A204.1 (cell line): Measurements from ENCODE around the gene SUPT20HL1.
"Not testable (repeated sequence)": the region's sequence is repeated elsewhere in the genome, so short reads cannot be mapped to it uniquely, and the experiment has no call there.

ENCODE experiments used
- FAIRE-seq: peaks from 2 replicates; lab custom pipeline; 2012; peaks lifted over from hg19 to GRCh38; lab: Jason Lieb, UNC

Gene SUPT20HL1

GRCh38 chrX:24360272-24360671 lies at the start of gene SUPT20HL1:
Gene SUPT20HL1, plus strand, starts transcription at chrX:24360639. Its CDS starts 2,122 bp downstream, at chrX:24362761.
- FAIRE-seq: no peak

- FAIRE-seq: not testable (repeated sequence)
Measured at GRCh38 chrX:24310916-24311315, 49.5 kb upstream of the SUPT20HL1 start.

- not testable (repeated sequence) for FAIRE-seq
Measured at GRCh38 chrX:24311507-24312248, 48.8 kb upstream of the SUPT20HL1 start.

- not testable (repeated sequence) for FAIRE-seq
Measured at GRCh38 chrX:24312249-24312607, 48.2 kb upstream of the SUPT20HL1 start.

- no peak for FAIRE-seq
Measured at GRCh38 chrX:24314019-24314635, 46.3 kb upstream of the SUPT20HL1 start, which contains the start of gene SUPT20HL2. Gene SUPT20HL2, minus strand, starts transcription at chrX:24314069. Its CDS starts 754 bp downstream, at chrX:24313315.

- FAIRE-seq: no peak
Measured at GRCh38 chrX:24316111-24316510, 44.3 kb upstream of the SUPT20HL1 start.

- no peak for FAIRE-seq
Measured at GRCh38 chrX:24317567-24317966, 42.9 kb upstream of the SUPT20HL1 start.

GRCh38 chrX:24321741-24322395 lies 38.6 kb upstream of the SUPT20HL1 start:
- no peak for FAIRE-seq

- no peak for FAIRE-seq
Measured at GRCh38 chrX:24325231-24325630, 35.2 kb upstream of the SUPT20HL1 start.

GRCh38 chrX:24332878-24333277 lies 27.6 kb upstream of the SUPT20HL1 start:
- FAIRE-seq: no peak

- FAIRE-seq: no peak
Measured at GRCh38 chrX:24333371-24333770, 27.1 kb upstream of the SUPT20HL1 start.

- no peak for FAIRE-seq
Measured at GRCh38 chrX:24334461-24334860, 26.0 kb upstream of the SUPT20HL1 start.

GRCh38 chrX:24335871-24336270 lies 24.6 kb upstream of the SUPT20HL1 start:
- no peak for FAIRE-seq

GRCh38 chrX:24339911-24340310 lies 20.5 kb upstream of the SUPT20HL1 start:
- FAIRE-seq: no peak

- FAIRE-seq: no peak
Measured at GRCh38 chrX:24340501-24340900, 19.9 kb upstream of the SUPT20HL1 start.

GRCh38 chrX:24341795-24342194 lies 18.6 kb upstream of the SUPT20HL1 start:
- no peak for FAIRE-seq

- no peak for FAIRE-seq
Measured at GRCh38 chrX:24343719-24344118, 16.7 kb upstream of the SUPT20HL1 start.

GRCh38 chrX:24347881-24348280 lies 12.6 kb upstream of the SUPT20HL1 start:
- FAIRE-seq: no peak

GRCh38 chrX:24350217-24350616 lies 10.2 kb upstream of the SUPT20HL1 start:
- FAIRE-seq: no peak

- FAIRE-seq: no peak
Measured at GRCh38 chrX:24355095-24355494, 5.3 kb upstream of the SUPT20HL1 start.

- no peak for FAIRE-seq
Measured at GRCh38 chrX:24357106-24357505, 3.3 kb upstream of the SUPT20HL1 start.

GRCh38 chrX:24362089-24362745 lies 1.8 kb downstream of the SUPT20HL1 start:
- FAIRE-seq: not testable (repeated sequence)
